ENCODE results near the gene CDH22. TPM values are rescaled to one million over a fixed set of nuclear protein-coding genes. Genes with fewer than 3 reads are reported as not detected.

Gene CDH22
- total and polyA plus RNA-seq, 2 experiments from 2014 or later = not detected

GRCh38 chr20:46269372-46269771, 38.9 kb downstream of the CDH22 start:
- Histone ChIP-seq H3K4me1 (ENCODE audit: low read depth) (no peaks in the 10 kb centered on the region), H3K27me3 (no peaks in the 10 kb centered on the region), H3K9me3 (ENCODE audit: low read depth) (no peaks in the 10 kb centered on the region), H3K4me3 (no peak overlapping the region), H3K27ac (no peak overlapping the region), H3K36me3 (no peaks in the 10 kb centered on the region)
- no peak for DNase-seq (ENCODE audit: low read depth in 1 of 2, low spot score in 1 of 2)
- no peak for TF ChIP-seq CTCF (IDR thresholded peaks at IDR 0.05; ENCODE audit: low read depth, low read length)

- no peak for TF ChIP-seq CTCF (IDR thresholded peaks at IDR 0.05; ENCODE audit: low read depth, low read length)
- Histone ChIP-seq H3K27ac (no peak overlapping the region), H3K36me3 (no peaks in the 10 kb centered on the region), H3K27me3 (no peaks in the 10 kb centered on the region), H3K9me3 (ENCODE audit: low read depth) (no peaks in the 10 kb centered on the region), H3K4me1 (ENCODE audit: low read depth) (no peaks in the 10 kb centered on the region), H3K4me3 (no peak overlapping the region)
- no peak for DNase-seq (ENCODE audit: low read depth in 1 of 2, low spot score in 1 of 2)
These were observed 39.6 kb downstream of the CDH22 start for GRCh38 chr20:46268662-46269061.

GRCh38 chr20:46268131-46268614, 40.1 kb downstream of the CDH22 start:
- H3K4me3 ChIP-seq = no peak overlapping the region
- H3K4me1 ChIP-seq (ENCODE audit: low read depth) = no peaks in the 10 kb centered on the region
- no peaks in the 10 kb centered on the region for H3K36me3 ChIP-seq
- H3K27ac ChIP-seq = no peak overlapping the region
- no peak for TF ChIP-seq CTCF (IDR thresholded peaks at IDR 0.05; ENCODE audit: low read depth, low read length)
- H3K27me3 ChIP-seq = no peaks in the 10 kb centered on the region
- H3K9me3 ChIP-seq (ENCODE audit: low read depth) = no peaks in the 10 kb centered on the region
- DNase-seq (ENCODE audit: low read depth in 1 of 2, low spot score in 1 of 2) = no peak

GRCh38 chr20:46267108-46268105, 40.9 kb downstream of the CDH22 start:
- H3K27me3 ChIP-seq = no peaks in the 10 kb centered on the region
- no peak for TF ChIP-seq CTCF (IDR thresholded peaks at IDR 0.05; ENCODE audit: low read depth, low read length)
- H3K9me3 ChIP-seq (ENCODE audit: low read depth) = no peaks in the 10 kb centered on the region
- no peaks in the 10 kb centered on the region for H3K4me1 ChIP-seq (ENCODE audit: low read depth)
- H3K36me3 ChIP-seq = no peaks in the 10 kb centered on the region
- no peak overlapping the region for H3K27ac ChIP-seq
- no peak for DNase-seq (ENCODE audit: low read depth in 1 of 2, low spot score in 1 of 2)
- no peak overlapping the region for H3K4me3 ChIP-seq

GRCh38 chr20:46265539-46265938, 42.8 kb downstream of the CDH22 start:
- Histone ChIP-seq H3K36me3 (no peaks in the 10 kb centered on the region), H3K27ac (no peak overlapping the region), H3K4me3 (no peak overlapping the region), H3K27me3 (no peaks in the 10 kb centered on the region), H3K9me3 (ENCODE audit: low read depth) (no peaks in the 10 kb centered on the region), H3K4me1 (ENCODE audit: low read depth) (no peaks in the 10 kb centered on the region)
- no peak for DNase-seq (ENCODE audit: low read depth in 1 of 2, low spot score in 1 of 2)
- TF ChIP-seq CTCF (IDR thresholded peaks at IDR 0.05; ENCODE audit: low read depth, low read length) = no peak
